Lower lobe of right lung (tissue), 2 donors: ENCODE measurements around the gene GRIK4. TPM values are rescaled to one million over a fixed set of nuclear protein-coding genes. Genes with fewer than 3 reads are reported as not detected.
A peak's percentile ranks its signal among the peaks of the same experiment; 100 is the strongest.

Source experiments
- ATAC-seq, 2 donors: fragments of 200-7000 bp; cut with Tn5 transposase; one replicate each; pipeline ENCODE4 v1.9.1; 2020 to 2022; ENCODE audit warnings: mild to moderate bottlenecking in 2 of 2, moderate library complexity in 2 of 2
- DNase-seq: peaks from one replicate; pipeline ENCODE4 v3.0.0-alpha.2; 2020
- H3K27ac ChIP-seq: fragments of 200-600 bp; one replicate; pipeline ENCODE4 v1.8.0; 2022
- H3K27me3 ChIP-seq: fragments of 200-600 bp; one replicate; pipeline ENCODE4 v1.8.0; 2022; ENCODE audit warnings: low read depth
- H3K36me3 ChIP-seq: fragments of 200-600 bp; one replicate; pipeline ENCODE4 v1.8.0; 2022; ENCODE audit warnings: mild to moderate bottlenecking
- H3K4me1 ChIP-seq: fragments of 200-600 bp; one replicate; pipeline ENCODE4 v1.8.0; 2022
- H3K4me3 ChIP-seq: fragments of 200-600 bp; one replicate; pipeline ENCODE4 v1.8.0; 2022; ENCODE audit warnings: mild to moderate bottlenecking
- H3K9me3 ChIP-seq: fragments of 200-600 bp; one replicate; pipeline ENCODE4 v1.8.0; 2022
- intact Hi-C: fragments of 100-400 bp; cut with DNase I; formaldehyde crosslinking; loops from one replicate; pipeline ENCODE4 v1.11.0; 2022
- total RNA-seq: library from RNA; stranded (reverse); fragmentation: NEBNext Ultra II Directional; extraction: Animal tissue kit (Norgen Biotek cat#: 25700); gene quantifications from one replicate; pipeline ENCODE4 v1.2.1, GENCODE V29; 2021
- TF ChIP-seq, protein P1 (sequence below): fragments of 200-600 bp; IDR thresholded peaks from one replicate; pipeline ENCODE4 v1.8.0; 2022; ENCODE audit warnings: antibody characterized with exemption, mild to moderate bottlenecking
- donor health status: DM: no; HTN: yes; CAD: no; lungs with severe emphysema.

GRIK4 gene
- total RNA-seq, 1 donor from 2014 or later: 2.2 TPM

DNA sequence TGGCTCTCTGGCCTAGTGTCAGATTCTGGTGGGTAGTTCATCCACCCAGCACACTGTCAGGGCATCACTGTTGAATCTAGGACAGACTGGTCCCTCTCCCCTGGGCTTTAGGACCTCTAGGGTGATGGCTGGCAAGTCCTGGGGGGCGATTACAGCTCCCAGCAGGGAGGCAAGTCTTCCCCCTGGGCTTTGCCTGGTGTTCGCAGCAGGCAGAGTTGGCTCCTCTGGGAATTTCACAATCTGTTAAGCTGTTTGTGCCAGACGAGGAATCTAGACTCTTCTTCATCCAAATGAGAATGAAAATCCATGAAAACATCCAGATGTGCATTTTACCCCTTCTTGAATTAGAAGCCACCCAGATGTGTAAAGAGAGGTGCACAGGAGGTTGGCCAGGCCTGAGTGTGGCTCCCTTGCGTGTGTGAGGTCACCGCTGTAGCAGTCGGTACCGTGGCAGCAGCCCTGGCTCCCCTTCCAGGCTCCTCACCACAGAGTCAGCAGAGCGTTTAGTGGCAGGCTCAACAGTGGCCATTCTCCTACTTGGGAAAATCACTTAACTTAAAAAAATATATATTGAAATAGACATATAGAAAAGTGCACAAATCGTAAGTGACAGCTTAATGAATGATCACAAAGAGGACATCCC, 412.4 kb downstream of the GRIK4 start:
- no peaks in the 10 kb centered on the region for H3K27me3 ChIP-seq

DNA sequence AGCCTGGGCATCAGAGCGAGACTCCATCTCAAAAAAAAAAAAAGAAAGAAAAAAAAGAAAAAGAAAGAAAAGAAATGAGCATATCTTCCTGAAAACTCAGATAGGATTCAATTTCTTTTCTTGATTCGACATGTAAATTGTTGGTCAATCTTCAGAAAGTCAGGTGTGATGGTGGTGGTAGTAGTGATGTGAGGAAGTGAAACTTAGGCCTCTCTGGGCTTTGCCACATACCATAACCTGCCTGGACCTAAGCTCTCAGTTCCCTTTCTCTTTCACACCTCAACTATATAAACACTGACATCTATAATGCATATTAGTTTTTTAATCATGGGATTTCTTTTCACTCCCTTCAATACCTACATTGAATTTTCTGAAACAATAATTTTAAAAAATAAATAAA, 414.4 kb downstream of the GRIK4 start:
- no peak for ATAC-seq
- no peaks in the 10 kb centered on the region for H3K36me3 ChIP-seq
- no peaks in the 10 kb centered on the region for H3K9me3 ChIP-seq
- intact Hi-C loops: no loop called here
- no peak overlapping the region for H3K4me3 ChIP-seq
- no peaks in the 10 kb centered on the region for H3K4me1 ChIP-seq
- TF ChIP-seq, protein P1, sequence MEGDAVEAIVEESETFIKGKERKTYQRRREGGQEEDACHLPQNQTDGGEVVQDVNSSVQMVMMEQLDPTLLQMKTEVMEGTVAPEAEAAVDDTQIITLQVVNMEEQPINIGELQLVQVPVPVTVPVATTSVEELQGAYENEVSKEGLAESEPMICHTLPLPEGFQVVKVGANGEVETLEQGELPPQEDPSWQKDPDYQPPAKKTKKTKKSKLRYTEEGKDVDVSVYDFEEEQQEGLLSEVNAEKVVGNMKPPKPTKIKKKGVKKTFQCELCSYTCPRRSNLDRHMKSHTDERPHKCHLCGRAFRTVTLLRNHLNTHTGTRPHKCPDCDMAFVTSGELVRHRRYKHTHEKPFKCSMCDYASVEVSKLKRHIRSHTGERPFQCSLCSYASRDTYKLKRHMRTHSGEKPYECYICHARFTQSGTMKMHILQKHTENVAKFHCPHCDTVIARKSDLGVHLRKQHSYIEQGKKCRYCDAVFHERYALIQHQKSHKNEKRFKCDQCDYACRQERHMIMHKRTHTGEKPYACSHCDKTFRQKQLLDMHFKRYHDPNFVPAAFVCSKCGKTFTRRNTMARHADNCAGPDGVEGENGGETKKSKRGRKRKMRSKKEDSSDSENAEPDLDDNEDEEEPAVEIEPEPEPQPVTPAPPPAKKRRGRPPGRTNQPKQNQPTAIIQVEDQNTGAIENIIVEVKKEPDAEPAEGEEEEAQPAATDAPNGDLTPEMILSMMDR: no peak
- no peaks in the 10 kb centered on the region for H3K27me3 ChIP-seq
- no peak overlapping the region for H3K27ac ChIP-seq
- DNase-seq: no peak

More for the DNA sequence above, 412.4 kb downstream of the GRIK4 start:
- Histone ChIP-seq H3K27ac (no peak overlapping the region), H3K4me1 (no peaks in the 10 kb centered on the region), H3K36me3 (no peaks in the 10 kb centered on the region), H3K9me3 (no peaks in the 10 kb centered on the region), H3K4me3 (no peak overlapping the region)
- ATAC-seq (no peak), DNase-seq (no peak)
- TF ChIP-seq, protein P1: no peak
- intact Hi-C loops: no loop called here

DNA sequence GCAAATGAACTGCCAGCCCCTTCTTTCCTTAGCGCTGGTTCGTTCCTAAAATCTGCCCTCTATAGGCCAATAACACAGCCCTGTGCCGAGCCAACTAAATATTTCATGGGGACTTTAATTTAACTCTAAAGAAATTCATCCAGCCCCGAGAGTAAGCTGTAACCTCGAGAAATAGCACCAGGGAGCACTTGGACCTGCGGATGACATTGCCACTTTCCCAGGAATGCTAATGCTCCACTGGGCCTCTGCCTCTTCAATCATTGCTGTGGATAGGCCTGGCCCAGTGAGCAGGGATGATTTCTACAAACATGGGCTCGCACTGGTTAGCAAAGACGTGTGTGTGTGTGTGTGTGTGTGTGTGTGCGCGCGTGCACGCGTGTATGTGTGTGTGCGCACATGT, 417.1 kb downstream of the GRIK4 start:
- intact Hi-C loops: no loop called here
- Histone ChIP-seq H3K27me3 (no peaks in the 10 kb centered on the region), H3K9me3 (no peaks in the 10 kb centered on the region), H3K36me3 (no peaks in the 10 kb centered on the region), H3K27ac (no peak overlapping the region), H3K4me1 (no peaks in the 10 kb centered on the region), H3K4me3 (no peak overlapping the region)
- ATAC-seq: no peak
- no peak for DNase-seq
- TF ChIP-seq, protein P1: no peak

DNA sequence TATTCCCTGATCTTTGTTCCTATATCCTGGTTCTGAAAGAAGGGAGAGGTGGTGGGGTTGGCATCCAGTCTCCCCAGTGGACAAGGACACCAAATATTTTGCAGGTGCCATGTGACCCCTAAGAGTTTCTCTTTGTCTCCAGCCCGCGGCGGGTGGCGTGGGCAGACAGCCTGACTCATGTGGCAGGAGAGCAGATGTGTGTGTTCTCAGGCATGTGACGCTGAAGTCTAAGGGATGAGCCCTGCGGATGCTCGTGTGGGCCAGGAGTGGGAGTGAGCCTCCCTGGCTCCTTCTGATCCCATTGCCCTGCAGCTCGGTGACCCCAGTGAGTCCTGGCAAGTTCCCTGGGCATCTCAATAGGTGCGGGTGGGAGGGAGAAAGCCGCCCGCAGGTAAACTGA, 417.5 kb downstream of the GRIK4 start:
- Histone ChIP-seq H3K27me3 (no peaks in the 10 kb centered on the region), H3K27ac (no peak overlapping the region), H3K4me1 (no peaks in the 10 kb centered on the region), H3K9me3 (no peaks in the 10 kb centered on the region), H3K4me3 (no peak overlapping the region), H3K36me3 (no peaks in the 10 kb centered on the region)
- TF ChIP-seq, protein P1: no peak
- ATAC-seq (no peak), DNase-seq (no peak)
- intact Hi-C loops: no loop called here

DNA sequence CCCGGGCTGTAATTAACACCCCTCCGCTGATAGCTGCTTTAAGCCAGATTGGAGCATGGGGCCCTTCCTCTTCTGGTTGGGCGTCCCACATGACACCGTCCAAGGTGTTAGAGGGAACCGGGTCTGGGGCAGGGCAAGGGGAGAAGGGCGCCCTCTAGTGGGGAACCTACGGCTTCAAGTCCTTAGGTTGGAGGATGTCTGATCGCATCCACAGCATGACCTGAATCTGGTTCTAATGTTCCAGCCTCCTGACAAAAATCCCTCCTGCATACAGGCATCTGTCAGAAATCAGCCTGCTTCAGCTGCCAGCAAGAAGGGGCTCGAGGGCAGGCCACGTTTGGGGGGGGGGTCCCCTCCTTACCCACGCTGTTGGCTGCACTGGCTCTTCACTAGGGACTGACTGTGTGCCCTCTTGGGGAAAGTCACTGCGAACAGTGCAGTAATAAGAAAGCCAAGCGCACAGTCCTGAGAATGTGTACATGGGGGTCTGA, 418.2 kb downstream of the GRIK4 start:
- no peaks in the 10 kb centered on the region for H3K4me1 ChIP-seq
- ATAC-seq (peak; percentile 77 to 80), DNase-seq (peak; percentile 55)
- H3K27me3 ChIP-seq: no peaks in the 10 kb centered on the region
- H3K27ac ChIP-seq: no peak overlapping the region
- no peaks in the 10 kb centered on the region for H3K9me3 ChIP-seq
- intact Hi-C loops: no loop called here
- H3K4me3 ChIP-seq: no peak overlapping the region
- no peaks in the 10 kb centered on the region for H3K36me3 ChIP-seq
- TF ChIP-seq, protein P1: peak; percentile 54
